Upper lobe of right lung (tissue), 1 donor: Measurements from ENCODE around the gene GALP. TPM values are rescaled to one million over a fixed set of nuclear protein-coding genes. Genes with fewer than 3 reads are reported as not detected.

Experiments used
- ATAC-seq: fragments of 200-7000 bp; cut with Tn5 transposase; one replicate; pipeline ENCODE4 v1.9.1; 2020; ENCODE audit warnings: mild to moderate bottlenecking, moderate library complexity
- DNase-seq: peaks from one replicate; pipeline ENCODE4 v3.0.0-alpha.2; 2020
- H3K27ac ChIP-seq: fragments of 200-600 bp; one replicate; pipeline ENCODE4 v1.8.0; 2022
- H3K27me3 ChIP-seq: fragments of 200-600 bp; one replicate; pipeline ENCODE4 v1.8.0; 2022; ENCODE audit warnings: mild to moderate bottlenecking
- H3K36me3 ChIP-seq: fragments of 200-600 bp; one replicate; pipeline ENCODE4 v1.8.0; 2022
- H3K4me1 ChIP-seq: fragments of 200-600 bp; one replicate; pipeline ENCODE4 v1.8.0; 2022
- H3K4me3 ChIP-seq: fragments of 200-600 bp; one replicate; pipeline ENCODE4 v1.8.0; 2022; ENCODE audit warnings: mild to moderate bottlenecking
- H3K9me3 ChIP-seq: fragments of 200-600 bp; one replicate; pipeline ENCODE4 v1.8.0; 2022
- intact Hi-C: fragments of 100-400 bp; cut with DNase I; formaldehyde crosslinking; loops from one replicate; pipeline ENCODE4 v1.11.0; 2022
- total RNA-seq: library from RNA; stranded (reverse); fragmentation: NEBNext Ultra II Directional; extraction: Animal tissue kit (Norgen Biotek cat#: 25700); gene quantifications from one replicate; pipeline ENCODE4 v1.2.1, GENCODE V29; 2021
- TF ChIP-seq, protein P1 (sequence below): fragments of 200-600 bp; IDR thresholded peaks from one replicate; pipeline ENCODE4 v1.8.0; 2022; ENCODE audit warnings: antibody characterized with exemption
- donor health status: DM: no; HTN: yes; CAD: no; lungs with severe emphysema.

GALP gene
- total RNA-seq, 1 donor from 2014 or later, result not detected

DNA sequence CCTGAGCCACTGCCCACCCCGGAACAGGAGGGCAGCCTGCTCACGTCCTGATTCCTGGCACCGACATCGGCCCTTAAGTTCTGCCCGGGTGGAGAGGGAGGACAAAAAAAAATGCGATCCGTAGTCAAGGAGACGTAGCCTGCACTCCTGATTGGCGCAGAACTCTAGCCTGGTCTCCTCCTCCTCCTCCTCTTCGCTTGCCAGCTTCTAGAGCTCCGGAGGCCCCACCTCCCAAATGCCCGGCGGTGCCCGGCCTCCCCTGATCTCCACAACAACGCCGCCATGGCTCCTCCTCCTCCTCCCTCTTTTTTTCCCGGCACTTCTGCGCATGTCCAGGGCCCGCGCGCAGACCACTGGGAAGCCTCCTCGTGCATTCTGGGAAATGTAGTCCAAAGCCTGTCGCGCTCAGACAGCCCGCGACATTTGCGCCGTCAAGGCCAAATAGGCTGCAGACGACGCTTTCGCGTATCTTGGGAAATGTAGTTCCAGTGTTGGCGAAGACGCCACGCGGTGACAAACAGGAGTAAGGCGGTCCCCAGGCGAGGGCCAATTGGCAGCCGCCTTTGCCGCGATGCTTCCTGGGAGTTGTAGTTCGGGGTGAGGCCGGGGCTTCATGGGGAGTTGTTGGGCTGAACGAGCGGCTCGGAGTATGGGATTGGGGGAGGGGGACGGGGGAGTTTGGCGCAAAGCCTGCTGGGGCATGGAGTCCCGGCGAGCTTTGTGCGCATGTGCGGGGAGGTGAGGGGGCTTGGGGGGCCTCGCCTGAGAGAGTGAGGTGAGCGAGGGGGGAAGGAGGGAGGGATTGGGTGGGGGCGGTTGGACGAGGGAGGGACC lies 35.0 kb upstream of the GALP start, which contains the start of gene ZNF444:
TSS of gene ZNF444 (plus strand) at position 705 of the 834 bp plus-strand sequence. CDS start 5,625 bp downstream, outside the sequence.
- TF ChIP-seq, protein P1, sequence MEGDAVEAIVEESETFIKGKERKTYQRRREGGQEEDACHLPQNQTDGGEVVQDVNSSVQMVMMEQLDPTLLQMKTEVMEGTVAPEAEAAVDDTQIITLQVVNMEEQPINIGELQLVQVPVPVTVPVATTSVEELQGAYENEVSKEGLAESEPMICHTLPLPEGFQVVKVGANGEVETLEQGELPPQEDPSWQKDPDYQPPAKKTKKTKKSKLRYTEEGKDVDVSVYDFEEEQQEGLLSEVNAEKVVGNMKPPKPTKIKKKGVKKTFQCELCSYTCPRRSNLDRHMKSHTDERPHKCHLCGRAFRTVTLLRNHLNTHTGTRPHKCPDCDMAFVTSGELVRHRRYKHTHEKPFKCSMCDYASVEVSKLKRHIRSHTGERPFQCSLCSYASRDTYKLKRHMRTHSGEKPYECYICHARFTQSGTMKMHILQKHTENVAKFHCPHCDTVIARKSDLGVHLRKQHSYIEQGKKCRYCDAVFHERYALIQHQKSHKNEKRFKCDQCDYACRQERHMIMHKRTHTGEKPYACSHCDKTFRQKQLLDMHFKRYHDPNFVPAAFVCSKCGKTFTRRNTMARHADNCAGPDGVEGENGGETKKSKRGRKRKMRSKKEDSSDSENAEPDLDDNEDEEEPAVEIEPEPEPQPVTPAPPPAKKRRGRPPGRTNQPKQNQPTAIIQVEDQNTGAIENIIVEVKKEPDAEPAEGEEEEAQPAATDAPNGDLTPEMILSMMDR, result no peak
- Histone ChIP-seq H3K27me3 (no peaks in the 10 kb centered on the region), H3K27ac (peak within 1 kb of the TSS; percentile 94), H3K9me3 (no peaks in the 10 kb centered on the region), H3K36me3 (no peaks in the 10 kb centered on the region), H3K4me1 (peaks cover 26% of the 10 kb centered on the region), H3K4me3 (peak within 1 kb of the TSS; percentile 62)
- peak; percentile 89 for ATAC-seq
- DNase-seq, result peak; percentile 99
- intact Hi-C loops, result no loop called here

DNA sequence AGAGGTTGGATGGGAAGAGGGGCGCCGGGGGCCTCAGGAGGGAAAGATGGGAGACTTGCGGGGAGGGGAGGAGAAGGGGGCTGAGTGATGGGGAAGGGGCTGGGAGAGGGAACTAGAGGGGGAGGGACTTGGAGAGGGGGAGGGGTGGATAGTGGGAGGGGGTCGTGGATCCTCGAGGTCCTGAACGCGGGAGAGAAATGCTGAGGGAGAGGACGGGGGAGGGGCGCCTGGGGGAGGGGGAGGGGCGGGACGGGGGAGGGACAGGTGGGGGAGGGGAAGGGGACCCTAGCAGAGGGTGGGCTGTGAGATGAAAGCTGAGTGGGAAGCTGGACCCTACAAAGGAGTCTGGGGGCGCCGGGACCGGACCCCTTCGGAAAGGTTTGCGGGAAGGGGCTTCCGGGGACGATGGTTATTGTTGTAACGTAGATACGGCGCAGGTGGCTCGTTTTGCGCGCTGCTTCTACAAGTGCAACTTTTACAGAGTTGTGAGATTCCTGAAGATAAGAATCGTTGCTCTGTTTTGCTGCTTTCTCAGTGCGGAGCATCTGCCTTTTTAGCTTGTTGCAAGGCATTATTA lies 34.3 kb upstream of the GALP start:
- Histone ChIP-seq H3K4me3 (peak overlapping the region; percentile 62), H3K27ac (peak overlapping the region; percentile 94), H3K4me1 (peaks cover 26% of the 10 kb centered on the region), H3K9me3 (no peaks in the 10 kb centered on the region), H3K36me3 (no peaks in the 10 kb centered on the region), H3K27me3 (no peaks in the 10 kb centered on the region)
- TF ChIP-seq, protein P1, result no peak
- intact Hi-C loops, result no loop called here
- ATAC-seq (no peak), DNase-seq (no peak)

GRCh38 chr19:56142087-56142787 lies 33.6 kb upstream of the GALP start:
- intact Hi-C loops, result no loop called here
- H3K36me3 ChIP-seq, result peaks cover under 1% of the 10 kb centered on the region
- H3K4me3 ChIP-seq, result peak overlapping the region; percentile 62
- H3K27ac ChIP-seq, result peak overlapping the region; percentile 94
- no peaks in the 10 kb centered on the region for H3K9me3 ChIP-seq
- peaks cover 26% of the 10 kb centered on the region for H3K4me1 ChIP-seq
- ATAC-seq (peak; percentile 19), DNase-seq (peak; percentile 79)
- TF ChIP-seq, protein P1, result no peak
- H3K27me3 ChIP-seq, result no peaks in the 10 kb centered on the region

DNA sequence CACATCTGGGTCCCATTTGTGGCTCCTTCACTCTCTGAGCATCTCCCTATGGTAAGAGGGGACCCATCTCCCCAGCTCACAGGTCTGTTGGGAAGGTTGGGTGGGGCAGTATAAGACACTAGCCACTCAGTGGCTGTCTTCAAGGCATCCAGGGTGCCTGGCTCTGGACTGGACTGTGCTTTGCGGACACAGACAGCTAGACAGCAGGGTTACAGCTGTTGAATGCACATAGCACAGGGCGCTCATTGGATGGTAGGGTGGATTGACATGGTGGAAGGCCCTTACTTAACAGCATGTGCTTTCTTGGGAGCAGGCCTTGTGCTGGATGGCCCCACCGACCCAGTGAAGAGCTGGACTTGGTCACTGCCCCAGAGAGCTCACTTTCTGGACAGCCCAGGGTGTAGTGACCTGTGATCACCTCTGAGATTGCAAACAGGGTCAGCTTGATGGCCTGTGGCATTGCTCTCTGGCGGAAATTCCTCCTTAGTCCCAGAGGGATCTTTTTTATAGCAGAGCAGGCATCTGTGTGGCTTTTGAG lies 32.8 kb upstream of the GALP start:
- TF ChIP-seq, protein P1, result no peak
- peaks cover 8% of the 10 kb centered on the region for H3K36me3 ChIP-seq
- no peaks in the 10 kb centered on the region for H3K27me3 ChIP-seq
- no peaks in the 10 kb centered on the region for H3K9me3 ChIP-seq
- no peak overlapping the region for H3K4me3 ChIP-seq
- DNase-seq, result no peak
- intact Hi-C loops, result no loop called here
- H3K27ac ChIP-seq, result peak overlapping the region; percentile 94
- ATAC-seq, result no peak
- peaks cover 20% of the 10 kb centered on the region for H3K4me1 ChIP-seq

GRCh38 chr19:56144376-56144775 lies 31.4 kb upstream of the GALP start:
- intact Hi-C loops, result no loop called here

More at GRCh38 chr19:56144376-56144775, 31.4 kb upstream of the GALP start:
- Histone ChIP-seq H3K27ac (peak overlapping the region; percentile 8), H3K4me1 (peaks cover 20% of the 10 kb centered on the region), H3K36me3 (peaks cover 17% of the 10 kb centered on the region), H3K27me3 (no peaks in the 10 kb centered on the region), H3K9me3 (no peaks in the 10 kb centered on the region), H3K4me3 (no peak overlapping the region)
- ATAC-seq, result no peak
- TF ChIP-seq, protein P1, result no peak
- no peak for DNase-seq
